Astrocyte (in vitro differentiated cells and primary cell): Measurements from ENCODE around the gene MBD5. TPM values are rescaled to one million over a fixed set of nuclear protein-coding genes. Genes with fewer than 3 reads are reported as not detected.

ENCODE experiments used
- DNase-seq: peaks from one replicate; pipeline ENCODE4 v3.0.0-alpha.2; 2010; ENCODE audit warnings: low read depth
- FAIRE-seq: peaks from 2 replicates; lab custom pipeline; 2011; peaks lifted over from hg19 to GRCh38; lab: Jason Lieb, UNC
- H2AFZ ChIP-seq: 2 replicates; pipeline ENCODE4 v1.6.0; 2012; ENCODE audit warnings: low read depth, low read length, inconsistent platforms
- H3K27ac ChIP-seq: 2 replicates; pipeline ENCODE4 v1.5.1; 2011; ENCODE audit warnings: low read depth, low read length, inconsistent platforms
- H3K27me3 ChIP-seq: 2 replicates; pipeline ENCODE4 v1.6.0; 2011; ENCODE audit warnings: low read length, inconsistent platforms; ENCODE audit not compliant: insufficient read depth
- H3K36me3 ChIP-seq: 2 replicates; pipeline ENCODE4 v1.5.1; 2011; ENCODE audit warnings: low read length, inconsistent platforms; ENCODE audit not compliant: insufficient read depth
- H3K4me1 ChIP-seq: 2 replicates; pipeline ENCODE4 v1.5.1; 2011; ENCODE audit warnings: low read length, inconsistent platforms; ENCODE audit not compliant: insufficient read depth
- H3K4me2 ChIP-seq: 2 replicates; pipeline ENCODE4 v1.6.0; 2012; ENCODE audit warnings: low read length, inconsistent platforms
- H3K4me3 ChIP-seq: 2 replicates; pipeline ENCODE4 v1.5.1; 2011; ENCODE audit warnings: low read depth, mild to moderate bottlenecking, low read length, inconsistent platforms; ENCODE audit not compliant: insufficient read depth
- H3K79me2 ChIP-seq: 2 replicates; pipeline ENCODE4 v1.6.0; 2012; ENCODE audit warnings: mild to moderate bottlenecking, low read length, inconsistent platforms; ENCODE audit not compliant: insufficient read depth
- H3K9ac ChIP-seq: 2 replicates; pipeline ENCODE4 v1.6.0; 2012; ENCODE audit warnings: mild to moderate bottlenecking, low read length, inconsistent platforms
- H3K9me3 ChIP-seq: 2 replicates; pipeline ENCODE4 v1.5.1; 2012; ENCODE audit warnings: low read depth, mild to moderate bottlenecking, low read length, inconsistent platforms; ENCODE audit not compliant: insufficient read depth
- H4K20me1 ChIP-seq: 2 replicates; pipeline ENCODE4 v1.6.0; 2012; ENCODE audit warnings: low read length, inconsistent platforms; ENCODE audit not compliant: insufficient read depth
- H3K27ac Mint-ChIP-seq: one replicate; pipeline ENCODE4 v1.8.0; 2021; ENCODE audit warnings: mild to moderate bottlenecking, mixed read lengths; ENCODE audit not compliant: unreplicated experiment
- H3K27me3 Mint-ChIP-seq: one replicate; pipeline ENCODE4 v1.8.0; 2021; ENCODE audit warnings: low read depth, mixed read lengths; ENCODE audit not compliant: unreplicated experiment
- H3K36me3 Mint-ChIP-seq: one replicate; pipeline ENCODE4 v1.8.0; 2021; ENCODE audit warnings: low read depth, mixed read lengths; ENCODE audit not compliant: unreplicated experiment
- H3K4me1 Mint-ChIP-seq: one replicate; pipeline ENCODE4 v1.8.0; 2021; ENCODE audit warnings: low read depth, mixed read lengths; ENCODE audit not compliant: unreplicated experiment
- H3K4me3 Mint-ChIP-seq: one replicate; pipeline ENCODE4 v1.8.0; 2021; ENCODE audit warnings: mild to moderate bottlenecking, moderate library complexity, mixed read lengths; ENCODE audit not compliant: unreplicated experiment
- H3K9me3 Mint-ChIP-seq: one replicate; pipeline ENCODE4 v1.8.0; 2021; ENCODE audit warnings: mild to moderate bottlenecking, mixed read lengths; ENCODE audit not compliant: unreplicated experiment
- CTCF ChIP-seq: IDR thresholded peaks from 2 replicates; pipeline ENCODE4 v1.5.1; 2011; ENCODE audit warnings: low read depth, mild to moderate bottlenecking, inconsistent platforms, low read length, moderate library complexity; ENCODE audit not compliant: insufficient read depth
- EZH2 ChIP-seq: IDR thresholded peaks from 2 replicates; pipeline ENCODE4 v1.6.1; 2012; ENCODE audit warnings: mild to moderate bottlenecking, low read length, inconsistent platforms; ENCODE audit not compliant: insufficient read depth
- total RNA-seq: library from RNA; stranded (reverse); gene quantifications from 2 replicates; pipeline ENCODE4 v1.2.1, GENCODE V29; 2021

The MBD5 gene
- total RNA-seq, 1 donor from 2014 or later, result 53.6 TPM

GRCh38 chr2:148028781-148029180 is 7.9 kb downstream of the MBD5 start:
- H3K4me2 ChIP-seq, result no peak overlapping the region
- H3K36me3 Mint-ChIP-seq, result no peaks in the 10 kb centered on the region
- no peak overlapping the region for H3K4me3 ChIP-seq
- no peaks in the 10 kb centered on the region for H3K27me3 Mint-ChIP-seq
- no peak overlapping the region for H3K27ac ChIP-seq
- H3K4me1 ChIP-seq, result no peaks in the 10 kb centered on the region
- H3K9ac ChIP-seq, result no peak overlapping the region
- FAIRE-seq (no peak), DNase-seq (no peak)
- H4K20me1 ChIP-seq, result peaks cover 13% of the 10 kb centered on the region
- H3K9me3 ChIP-seq, result no peaks in the 10 kb centered on the region
- H3K4me1 Mint-ChIP-seq, result peaks cover 8% of the 10 kb centered on the region
- no peaks in the 10 kb centered on the region for H3K9me3 Mint-ChIP-seq
- no peak overlapping the region for H3K27ac Mint-ChIP-seq
- no peak for TF ChIP-seq CTCF
- TF ChIP-seq EZH2, result no peak
- H3K4me3 Mint-ChIP-seq, result no peak overlapping the region
- H3K79me2 ChIP-seq, result peaks cover 79% of the 10 kb centered on the region
- H2AFZ ChIP-seq, result no peak overlapping the region
- no peaks in the 10 kb centered on the region for H3K27me3 ChIP-seq
- H3K36me3 ChIP-seq, result no peaks in the 10 kb centered on the region

DNA sequence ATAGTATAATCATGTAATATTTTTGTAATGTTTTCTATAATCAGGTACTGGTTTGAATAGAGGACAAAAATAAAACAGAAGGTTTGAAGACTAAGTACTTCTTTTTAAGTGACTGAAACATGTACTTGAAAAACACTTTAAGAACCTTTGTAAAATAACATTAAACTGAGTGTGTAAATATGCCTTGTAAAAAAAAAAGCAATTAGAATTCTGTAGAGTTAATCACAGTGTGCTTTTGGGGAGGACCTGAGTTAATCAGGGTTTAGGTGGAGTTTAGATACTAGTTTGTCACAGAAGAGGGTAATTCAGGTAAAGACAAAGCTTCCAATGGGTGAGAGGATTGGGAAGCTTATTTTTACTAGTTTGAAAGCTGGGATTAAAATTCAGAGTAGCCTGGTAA is 10.3 kb downstream of the MBD5 start:
- H3K36me3 ChIP-seq, result no peaks in the 10 kb centered on the region

More for the DNA sequence above, 10.3 kb downstream of the MBD5 start:
- no peak overlapping the region for H3K27ac ChIP-seq
- FAIRE-seq (no peak), DNase-seq (no peak)
- H3K4me2 ChIP-seq, result no peak overlapping the region
- peaks cover 3% of the 10 kb centered on the region for H3K36me3 Mint-ChIP-seq
- H3K79me2 ChIP-seq, result peaks cover 61% of the 10 kb centered on the region
- H3K4me1 Mint-ChIP-seq, result peaks cover 6% of the 10 kb centered on the region
- H3K27me3 Mint-ChIP-seq, result no peaks in the 10 kb centered on the region
- H3K27me3 ChIP-seq, result no peaks in the 10 kb centered on the region
- H3K27ac Mint-ChIP-seq, result no peak overlapping the region
- no peak for TF ChIP-seq CTCF
- no peak for TF ChIP-seq EZH2
- no peak overlapping the region for H2AFZ ChIP-seq
- H3K9me3 ChIP-seq, result no peaks in the 10 kb centered on the region
- no peak overlapping the region for H3K4me3 Mint-ChIP-seq
- peaks cover 10% of the 10 kb centered on the region for H4K20me1 ChIP-seq
- no peaks in the 10 kb centered on the region for H3K4me1 ChIP-seq
- no peaks in the 10 kb centered on the region for H3K9me3 Mint-ChIP-seq
- H3K4me3 ChIP-seq, result no peak overlapping the region
- H3K9ac ChIP-seq, result no peak overlapping the region
